CD4-positive, alpha-beta T cell (primary cell): ENCODE measurements around the gene TTC21B. TPM values are rescaled to one million over a fixed set of nuclear protein-coding genes. Genes with fewer than 3 reads are reported as not detected.

Source experiments
- ATAC-seq: fragments of 200-7000 bp; cut with Tn5 transposase; one replicate; pipeline ENCODE4 v1.10.0; 2022; ENCODE audit warnings: mild to moderate bottlenecking; ENCODE audit not compliant: poor library complexity
- CTCF ChIA-PET: fragments of 350-600 bp; sonication (Branson Sonifier 250); formaldehyde crosslinking; loops from one replicate; lab custom pipeline; 2021; ENCODE audit warnings: antibody characterized with exemption, inconsistent platforms; lab: Charles Lee
- POLR2A ChIA-PET: fragments of 350-600 bp; sonication (Branson Sonifier 250); formaldehyde crosslinking; loops from one replicate; lab custom pipeline; 2021; ENCODE audit warnings: antibody characterized with exemption, inconsistent platforms; lab: Charles Lee
- DNase-seq, 14 experiments: peaks; one replicate each; pipeline ENCODE4 v3.0.0-alpha.2; 2013 to 2020; ENCODE audit warnings: mixed read lengths in 2 of 14
- H3K27ac ChIP-seq, 2 donors: one replicate each; pipeline versions ENCODE4 v1.5.1 to v1.7.0; 2013; ENCODE audit warnings: low read length in 2 of 2, low read depth in 1 of 2, mild to moderate bottlenecking in 1 of 2
- H3K27me3 ChIP-seq, 2 experiments: 1 replicate in 1 of 2; 2 replicates in 1 of 2; pipeline versions ENCODE4 v1.6.1 to v1.7.0; 2013; ENCODE audit warnings: low read length in 2 of 2, control low read depth in 1 of 2, mild to moderate bottlenecking in 1 of 2, moderate library complexity in 1 of 2; ENCODE audit not compliant: insufficient read depth in 2 of 2, control insufficient read depth in 1 of 2
- H3K36me3 ChIP-seq: one replicate; pipeline ENCODE4 v1.6.1; 2013; ENCODE audit warnings: low read length, control low read depth; ENCODE audit not compliant: insufficient read depth
- H3K4me1 ChIP-seq: one replicate; pipeline ENCODE4 v1.6.1; 2013; ENCODE audit warnings: low read length, control low read depth; ENCODE audit not compliant: insufficient read depth
- H3K4me3 ChIP-seq: one replicate; pipeline ENCODE4 v1.5.1; 2013; ENCODE audit warnings: mild to moderate bottlenecking, low read length, moderate library complexity
- H3K9me3 ChIP-seq, 2 experiments: 1 replicate in 1 of 2; 2 replicates in 1 of 2; pipeline versions ENCODE4 v1.6.1 to v1.7.0; 2013; ENCODE audit warnings: low read length in 2 of 2, mild to moderate bottlenecking in 2 of 2, control low read depth in 1 of 2, moderate library complexity in 1 of 2; ENCODE audit not compliant: control insufficient read depth in 1 of 2, insufficient read depth in 1 of 2
- H3K27ac Mint-ChIP-seq: one replicate; pipeline ENCODE4 v1.8.0; 2020; ENCODE audit warnings: mixed read lengths
- H3K27me3 Mint-ChIP-seq: one replicate; pipeline ENCODE4 v1.8.0; 2021; ENCODE audit warnings: mixed read lengths
- H3K36me3 Mint-ChIP-seq: one replicate; pipeline ENCODE4 v1.8.0; 2021; ENCODE audit warnings: low read depth, mixed read lengths
- H3K4me1 Mint-ChIP-seq: one replicate; pipeline ENCODE4 v1.8.0; 2021; ENCODE audit warnings: low read depth, mixed read lengths
- H3K4me3 Mint-ChIP-seq: one replicate; pipeline ENCODE4 v1.8.0; 2020; ENCODE audit warnings: mild to moderate bottlenecking, mixed read lengths
- H3K9me3 Mint-ChIP-seq: one replicate; pipeline ENCODE4 v1.8.0; 2020; ENCODE audit warnings: mixed read lengths
- intact Hi-C, 2 experiments: fragments of 100-400 bp; cut with DNase I in 1 of 2; cut with micrococcal nuclease in 1 of 2; formaldehyde crosslinking; loops; one replicate each; pipeline versions ENCODE4 v1.15.1 to v1.9.0; 2023 to 2025; cut with DNase I, micrococcal nuclease
- total RNA-seq, 174 experiments: library from RNA in 2 of 174; stranded (reverse) in 2 of 174; gene quantifications; one replicate each; pipeline ENCODE4 v1.2.3 and lab custom pipeline; 2021 to 2026
- TF ChIP-seq, protein P1 (sequence below): fragments of 200-600 bp; IDR thresholded peaks from one replicate; pipeline ENCODE4 v1.8.0; 2022; ENCODE audit warnings: antibody characterized with exemption, mild to moderate bottlenecking

Gene TTC21B
- total RNA-seq, 2 experiments from 2014 or later: 22.9 to 25.4 TPM

DNA sequence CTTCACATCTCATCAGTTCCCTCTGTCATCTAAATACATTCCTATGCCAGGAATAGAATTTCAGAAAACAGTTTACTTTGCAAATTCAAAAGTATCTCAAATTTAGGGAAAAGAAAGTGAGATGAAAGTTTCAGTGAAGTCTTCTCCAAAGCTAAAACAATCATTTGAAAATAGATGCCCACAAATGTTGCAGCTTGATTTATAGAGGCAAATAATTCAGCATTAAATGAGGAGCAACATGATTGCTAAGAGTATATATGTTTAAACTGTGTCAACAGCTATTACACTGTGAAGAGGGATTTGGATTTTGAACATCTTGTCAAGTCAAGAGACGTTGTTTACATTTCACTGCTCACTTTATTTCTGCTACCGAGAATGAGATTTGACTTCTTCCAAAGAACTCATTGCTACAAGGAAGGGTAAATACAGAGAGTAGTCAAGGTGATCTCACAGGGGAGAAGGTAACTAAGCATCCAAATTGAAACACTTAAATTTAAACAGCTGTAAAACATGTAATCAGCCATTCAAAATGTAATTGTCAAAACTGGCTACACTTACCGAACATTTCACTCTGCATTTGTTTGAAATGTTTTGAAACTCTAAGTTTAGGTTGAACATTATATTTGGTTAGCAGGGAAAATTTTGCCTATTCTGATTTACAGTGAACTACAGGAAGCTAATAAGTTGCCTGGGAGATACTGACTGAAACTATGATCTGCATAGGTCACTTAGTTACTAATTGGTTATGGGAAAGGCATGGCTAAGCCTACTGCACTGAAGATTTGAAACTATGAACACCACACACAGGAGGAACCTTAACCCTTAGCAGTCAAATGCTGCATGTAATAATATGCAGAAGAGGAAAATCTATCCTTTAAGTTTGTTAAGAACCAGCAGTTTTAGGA, 126.3 kb downstream of the TTC21B start:
- no peaks in the 10 kb centered on the region for H3K9me3 Mint-ChIP-seq
- Histone ChIP-seq H3K9me3 (no peaks in the 10 kb centered on the region), H3K36me3 (no peaks in the 10 kb centered on the region), H3K4me1 (no peaks in the 10 kb centered on the region), H3K27ac (no peak overlapping the region), H3K4me3 (no peak overlapping the region), H3K27me3 (no peaks in the 10 kb centered on the region)
- ATAC-seq (no peak), DNase-seq (no peak)
- H3K36me3 Mint-ChIP-seq: no peaks in the 10 kb centered on the region
- TF ChIP-seq, protein P1, sequence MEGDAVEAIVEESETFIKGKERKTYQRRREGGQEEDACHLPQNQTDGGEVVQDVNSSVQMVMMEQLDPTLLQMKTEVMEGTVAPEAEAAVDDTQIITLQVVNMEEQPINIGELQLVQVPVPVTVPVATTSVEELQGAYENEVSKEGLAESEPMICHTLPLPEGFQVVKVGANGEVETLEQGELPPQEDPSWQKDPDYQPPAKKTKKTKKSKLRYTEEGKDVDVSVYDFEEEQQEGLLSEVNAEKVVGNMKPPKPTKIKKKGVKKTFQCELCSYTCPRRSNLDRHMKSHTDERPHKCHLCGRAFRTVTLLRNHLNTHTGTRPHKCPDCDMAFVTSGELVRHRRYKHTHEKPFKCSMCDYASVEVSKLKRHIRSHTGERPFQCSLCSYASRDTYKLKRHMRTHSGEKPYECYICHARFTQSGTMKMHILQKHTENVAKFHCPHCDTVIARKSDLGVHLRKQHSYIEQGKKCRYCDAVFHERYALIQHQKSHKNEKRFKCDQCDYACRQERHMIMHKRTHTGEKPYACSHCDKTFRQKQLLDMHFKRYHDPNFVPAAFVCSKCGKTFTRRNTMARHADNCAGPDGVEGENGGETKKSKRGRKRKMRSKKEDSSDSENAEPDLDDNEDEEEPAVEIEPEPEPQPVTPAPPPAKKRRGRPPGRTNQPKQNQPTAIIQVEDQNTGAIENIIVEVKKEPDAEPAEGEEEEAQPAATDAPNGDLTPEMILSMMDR: no peak
- H3K27me3 Mint-ChIP-seq: peaks cover 7% of the 10 kb centered on the region
- H3K4me3 Mint-ChIP-seq: no peak overlapping the region
- no peaks in the 10 kb centered on the region for H3K4me1 Mint-ChIP-seq
- intact Hi-C loops: no loop called here
- ChIA-PET POLR2A (no interaction called here), CTCF (no interaction called here)
- H3K27ac Mint-ChIP-seq: no peak overlapping the region

DNA sequence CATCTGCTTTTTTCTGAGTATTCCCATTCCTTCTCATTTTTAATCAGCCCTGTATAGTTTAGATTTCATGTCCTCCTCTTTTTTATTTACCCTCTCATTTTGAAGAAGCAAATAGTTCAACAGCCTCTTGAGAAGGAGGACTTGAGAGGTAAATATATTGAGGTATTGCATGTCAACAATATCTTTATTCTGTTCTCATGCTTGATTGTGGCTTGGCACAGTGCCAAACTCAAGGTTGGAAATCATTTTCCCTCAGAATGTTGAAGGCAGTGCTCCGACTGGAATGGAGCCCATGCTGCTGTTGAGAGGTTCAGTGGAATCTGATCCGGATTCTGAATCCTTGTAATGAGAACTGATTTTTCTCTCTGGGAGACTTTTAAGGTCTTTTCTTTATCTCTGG, 128.5 kb downstream of the TTC21B start:
- DNase-seq (no peak), ATAC-seq (no peak)
- CTCF ChIA-PET: no interaction called here
- TF ChIP-seq, protein P1: no peak
- Mint-ChIP-seq H3K4me3 (no peak overlapping the region), H3K9me3 (no peaks in the 10 kb centered on the region), H3K4me1 (no peaks in the 10 kb centered on the region), H3K27me3 (peaks cover 7% of the 10 kb centered on the region), H3K36me3 (no peaks in the 10 kb centered on the region), H3K27ac (no peak overlapping the region)
- intact Hi-C loops: no loop called here
- Histone ChIP-seq H3K4me1 (no peaks in the 10 kb centered on the region), H3K36me3 (no peaks in the 10 kb centered on the region), H3K27me3 (no peaks in the 10 kb centered on the region), H3K4me3 (no peak overlapping the region), H3K27ac (no peak overlapping the region), H3K9me3 (no peaks in the 10 kb centered on the region)
- POLR2A ChIA-PET: no interaction called here

Other genes starting within 250 kb of the TTC21B start
- 1 to 10 TPM; 2.9 to 3.3 TPM for gene GALNT3, start 159.5 kb downstream of the TTC21B start, total RNA-seq
- not detected for gene SCN1A, start 174.2 kb upstream of the TTC21B start, total RNA-seq